HepG2 (cell line): ENCODE measurements around the gene ESPN. TPM values are rescaled to one million over a fixed set of nuclear protein-coding genes. Genes with fewer than 3 reads are reported as not detected.
A peak's percentile ranks its signal among the peaks of the same experiment; 100 is the strongest.

Source experiments
- ESRRA ChIP-seq: sonication (generic); formaldehyde crosslinking; IDR thresholded peaks from 2 replicates; pipeline ENCODE4 v1.5.1; 2020; ENCODE audit warnings: mild to moderate bottlenecking, low read depth, missing genetic modification reagents
- GTF2F1 ChIP-seq: fragments of 150-350 bp; IDR thresholded peaks from 2 replicates; pipeline ENCODE4 v1.6.1; 2014; ENCODE audit warnings: low read length
- HHEX ChIP-seq: IDR thresholded peaks from 2 replicates; pipeline ENCODE4 v1.6.1; 2016; ENCODE audit warnings: control low read depth
- JUN ChIP-seq: sonication (generic); formaldehyde crosslinking; IDR thresholded peaks from 2 replicates; pipeline ENCODE4 v1.4.0; 2020; ENCODE audit warnings: mild to moderate bottlenecking, missing genetic modification reagents
- RARA ChIP-seq: IDR thresholded peaks from 2 replicates; pipeline ENCODE4 v1.6.1; 2016; ENCODE audit warnings: missing genetic modification reagents, missing compliant biosample characterization
- ZBTB7A ChIP-seq: sonication (generic); formaldehyde crosslinking; IDR thresholded peaks from 2 replicates; pipeline ENCODE4 v1.8.0; 2022; ENCODE audit warnings: mild to moderate bottlenecking, missing genetic modification reagents
- ZFP90 ChIP-seq: sonication (generic); formaldehyde crosslinking; IDR thresholded peaks from 2 replicates; pipeline ENCODE4 v1.8.0; 2022; ENCODE audit warnings: missing genetic modification reagents, mild to moderate bottlenecking, inconsistent platforms, borderline replicate concordance
- ZNF138 ChIP-seq: sonication (generic); formaldehyde crosslinking; IDR thresholded peaks from 2 replicates; pipeline ENCODE4 v1.5.0; 2020; ENCODE audit warnings: mild to moderate bottlenecking, low read depth, missing genetic modification reagents
- ZNF276 ChIP-seq: sonication (generic); formaldehyde crosslinking; IDR thresholded peaks from 2 replicates; pipeline ENCODE4 v1.4.0; 2020; ENCODE audit warnings: mild to moderate bottlenecking, low read depth, missing genetic modification reagents
- ZNF616 ChIP-seq: sonication (generic); formaldehyde crosslinking; IDR thresholded peaks from 2 replicates; pipeline ENCODE4 v1.5.0; 2020; ENCODE audit warnings: low read depth, mild to moderate bottlenecking, missing genetic modification reagents
- polyA plus RNA-seq, 8 experiments: library from polyadenylated mRNA; depleted of rRNA in 3 of 8; stranded (reverse) in 7 of 8; unstranded in 1 of 8; fragments of >200 nt; fragmentation: Illumina TruSeq in 4 of 8; extraction: Trizol in 4 of 8; gene quantifications; 2 replicates each; pipeline versions ENCODE4 v1.2.1 to v1.2.3, GENCODE V29; 2011 to 2016; ENCODE audit warnings: low read depth in 4 of 8, missing spikeins in 1 of 8, mixed read lengths in 1 of 8; ENCODE audit not compliant: insufficient read depth in 1 of 8
- total RNA-seq, 5 experiments: library from RNA; depleted of rRNA; stranded (reverse); fragments of >200 nt; fragmentation: Illumina TruSeq; extraction: Trizol; gene quantifications; 2 replicates each; pipeline ENCODE4 v1.2.3, GENCODE V29; 2016; ENCODE audit warnings: low read depth in 1 of 5
- TF ChIP-seq, protein P1 (sequence below): sonication (generic); formaldehyde crosslinking; IDR thresholded peaks from 2 replicates; pipeline ENCODE4 v1.4.0; 2020; ENCODE audit warnings: missing genetic modification reagents, borderline replicate concordance
- TF ChIP-seq, protein P2 (sequence below): sonication (generic); formaldehyde crosslinking; IDR thresholded peaks from 2 replicates; pipeline ENCODE4; 2020; ENCODE audit warnings: missing genetic modification reagents, mild to moderate bottlenecking, borderline replicate concordance
- TF ChIP-seq, protein P3 (sequence below): sonication (generic); formaldehyde crosslinking; IDR thresholded peaks from 2 replicates; pipeline ENCODE4 v1.5.1; 2020; ENCODE audit warnings: mild to moderate bottlenecking, missing genetic modification reagents
- TF ChIP-seq, protein P4 (sequence below): sonication (generic); formaldehyde crosslinking; IDR thresholded peaks from 2 replicates; pipeline ENCODE4 v1.5.1; 2020; ENCODE audit warnings: missing genetic modification reagents, mild to moderate bottlenecking, borderline replicate concordance
- TF ChIP-seq, protein P5 (sequence below): sonication (generic); formaldehyde crosslinking; IDR thresholded peaks from 2 replicates; pipeline ENCODE4 v1.4.0; 2020; ENCODE audit warnings: missing genetic modification reagents

ESPN gene
- total and polyA plus RNA-seq, 2 of the 13 experiments (the other 11 are each of a cell fraction or from before 2014, with no cell fraction given) = 48.6 to 54.2 TPM

GRCh38 chr1:6447016-6447817 is 22.6 kb downstream of the ESPN start (continued):
- TF ChIP-seq, protein P1, sequence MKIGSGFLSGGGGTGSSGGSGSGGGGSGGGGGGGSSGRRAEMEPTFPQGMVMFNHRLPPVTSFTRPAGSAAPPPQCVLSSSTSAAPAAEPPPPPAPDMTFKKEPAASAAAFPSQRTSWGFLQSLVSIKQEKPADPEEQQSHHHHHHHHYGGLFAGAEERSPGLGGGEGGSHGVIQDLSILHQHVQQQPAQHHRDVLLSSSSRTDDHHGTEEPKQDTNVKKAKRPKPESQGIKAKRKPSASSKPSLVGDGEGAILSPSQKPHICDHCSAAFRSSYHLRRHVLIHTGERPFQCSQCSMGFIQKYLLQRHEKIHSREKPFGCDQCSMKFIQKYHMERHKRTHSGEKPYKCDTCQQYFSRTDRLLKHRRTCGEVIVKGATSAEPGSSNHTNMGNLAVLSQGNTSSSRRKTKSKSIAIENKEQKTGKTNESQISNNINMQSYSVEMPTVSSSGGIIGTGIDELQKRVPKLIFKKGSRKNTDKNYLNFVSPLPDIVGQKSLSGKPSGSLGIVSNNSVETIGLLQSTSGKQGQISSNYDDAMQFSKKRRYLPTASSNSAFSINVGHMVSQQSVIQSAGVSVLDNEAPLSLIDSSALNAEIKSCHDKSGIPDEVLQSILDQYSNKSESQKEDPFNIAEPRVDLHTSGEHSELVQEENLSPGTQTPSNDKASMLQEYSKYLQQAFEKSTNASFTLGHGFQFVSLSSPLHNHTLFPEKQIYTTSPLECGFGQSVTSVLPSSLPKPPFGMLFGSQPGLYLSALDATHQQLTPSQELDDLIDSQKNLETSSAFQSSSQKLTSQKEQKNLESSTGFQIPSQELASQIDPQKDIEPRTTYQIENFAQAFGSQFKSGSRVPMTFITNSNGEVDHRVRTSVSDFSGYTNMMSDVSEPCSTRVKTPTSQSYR (CRISPR knock-in tag) = peak; percentile 74; the same call in 1 of the 2 replicates
- TF ChIP-seq HHEX (CRISPR knock-in tag) (no peak), ESRRA (peak; percentile 81), ZNF138 (no peak), ZBTB7A (peak; percentile 99), ZNF276 (no peak), ZFP90 (CRISPR knock-in tag) (peak; percentile 77), GTF2F1 (no peak), ZNF616 (CRISPR knock-in tag) (peak; percentile 73; the same call in 1 of the 2 replicates), RARA (CRISPR knock-in tag) (peak; percentile 87), JUN (no peak)
- TF ChIP-seq, protein P2, sequence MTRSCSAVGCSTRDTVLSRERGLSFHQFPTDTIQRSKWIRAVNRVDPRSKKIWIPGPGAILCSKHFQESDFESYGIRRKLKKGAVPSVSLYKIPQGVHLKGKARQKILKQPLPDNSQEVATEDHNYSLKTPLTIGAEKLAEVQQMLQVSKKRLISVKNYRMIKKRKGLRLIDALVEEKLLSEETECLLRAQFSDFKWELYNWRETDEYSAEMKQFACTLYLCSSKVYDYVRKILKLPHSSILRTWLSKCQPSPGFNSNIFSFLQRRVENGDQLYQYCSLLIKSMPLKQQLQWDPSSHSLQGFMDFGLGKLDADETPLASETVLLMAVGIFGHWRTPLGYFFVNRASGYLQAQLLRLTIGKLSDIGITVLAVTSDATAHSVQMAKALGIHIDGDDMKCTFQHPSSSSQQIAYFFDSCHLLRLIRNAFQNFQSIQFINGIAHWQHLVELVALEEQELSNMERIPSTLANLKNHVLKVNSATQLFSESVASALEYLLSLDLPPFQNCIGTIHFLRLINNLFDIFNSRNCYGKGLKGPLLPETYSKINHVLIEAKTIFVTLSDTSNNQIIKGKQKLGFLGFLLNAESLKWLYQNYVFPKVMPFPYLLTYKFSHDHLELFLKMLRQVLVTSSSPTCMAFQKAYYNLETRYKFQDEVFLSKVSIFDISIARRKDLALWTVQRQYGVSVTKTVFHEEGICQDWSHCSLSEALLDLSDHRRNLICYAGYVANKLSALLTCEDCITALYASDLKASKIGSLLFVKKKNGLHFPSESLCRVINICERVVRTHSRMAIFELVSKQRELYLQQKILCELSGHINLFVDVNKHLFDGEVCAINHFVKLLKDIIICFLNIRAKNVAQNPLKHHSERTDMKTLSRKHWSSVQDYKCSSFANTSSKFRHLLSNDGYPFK = no peak
- TF ChIP-seq, protein P3, sequence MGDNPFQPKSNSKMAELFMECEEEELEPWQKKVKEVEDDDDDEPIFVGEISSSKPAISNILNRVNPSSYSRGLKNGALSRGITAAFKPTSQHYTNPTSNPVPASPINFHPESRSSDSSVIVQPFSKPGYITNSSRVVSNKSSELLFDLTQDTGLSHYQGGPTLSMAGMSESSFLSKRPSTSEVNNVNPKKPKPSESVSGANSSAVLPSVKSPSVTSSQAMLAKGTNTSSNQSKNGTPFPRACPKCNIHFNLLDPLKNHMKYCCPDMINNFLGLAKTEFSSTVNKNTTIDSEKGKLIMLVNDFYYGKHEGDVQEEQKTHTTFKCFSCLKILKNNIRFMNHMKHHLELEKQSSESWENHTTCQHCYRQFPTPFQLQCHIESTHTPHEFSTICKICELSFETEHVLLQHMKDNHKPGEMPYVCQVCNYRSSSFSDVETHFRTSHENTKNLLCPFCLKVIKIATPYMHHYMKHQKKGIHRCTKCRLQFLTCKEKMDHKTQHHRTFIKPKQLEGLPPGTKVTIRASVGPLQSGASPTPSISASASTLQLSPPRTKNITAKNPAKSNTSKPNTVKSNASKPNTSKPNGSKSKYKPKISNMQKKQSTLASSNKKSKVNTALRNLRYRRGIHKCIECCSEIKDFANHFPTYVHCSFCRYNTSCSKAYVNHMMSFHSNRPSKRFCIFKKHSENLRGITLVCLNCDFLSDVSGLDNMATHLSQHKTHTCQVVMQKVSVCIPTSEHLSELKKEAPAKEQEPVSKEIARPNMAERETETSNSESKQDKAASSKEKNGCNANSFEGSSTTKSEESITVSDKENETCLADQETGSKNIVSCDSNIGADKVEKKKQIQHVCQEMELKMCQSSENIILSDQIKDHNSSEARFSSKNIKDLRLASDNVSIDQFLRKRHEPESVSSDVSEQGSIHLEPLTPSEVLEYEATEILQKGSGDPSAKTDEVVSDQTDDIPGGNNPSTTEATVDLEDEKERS (CRISPR knock-in tag) = no peak
- TF ChIP-seq, protein P4, sequence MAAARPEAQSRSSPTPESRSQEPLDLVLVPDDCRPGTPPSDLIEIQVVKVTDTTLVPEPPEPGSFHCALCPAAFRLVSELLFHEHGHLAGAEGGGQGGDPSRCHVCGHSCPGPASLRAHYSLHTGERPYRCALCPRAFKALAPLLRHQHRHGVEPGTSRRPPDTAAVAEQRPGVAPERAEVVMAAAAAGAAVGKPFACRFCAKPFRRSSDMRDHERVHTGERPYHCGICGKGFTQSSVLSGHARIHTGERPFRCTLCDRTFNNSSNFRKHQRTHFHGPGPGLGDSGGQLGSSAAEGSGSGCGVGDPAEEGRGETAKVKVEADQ (CRISPR knock-in tag) = peak; percentile 85
- TF ChIP-seq, protein P5, sequence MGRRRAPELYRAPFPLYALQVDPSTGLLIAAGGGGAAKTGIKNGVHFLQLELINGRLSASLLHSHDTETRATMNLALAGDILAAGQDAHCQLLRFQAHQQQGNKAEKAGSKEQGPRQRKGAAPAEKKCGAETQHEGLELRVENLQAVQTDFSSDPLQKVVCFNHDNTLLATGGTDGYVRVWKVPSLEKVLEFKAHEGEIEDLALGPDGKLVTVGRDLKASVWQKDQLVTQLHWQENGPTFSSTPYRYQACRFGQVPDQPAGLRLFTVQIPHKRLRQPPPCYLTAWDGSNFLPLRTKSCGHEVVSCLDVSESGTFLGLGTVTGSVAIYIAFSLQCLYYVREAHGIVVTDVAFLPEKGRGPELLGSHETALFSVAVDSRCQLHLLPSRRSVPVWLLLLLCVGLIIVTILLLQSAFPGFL (CRISPR knock-in tag) = no peak
